GM15510 (cell line): ENCODE measurements around the gene RAMP1.

Source experiments
- POLR2A ChIP-seq: IDR thresholded peaks from 3 replicates; pipeline ENCODE4 v1.6.1; 2011; ENCODE audit warnings: borderline replicate concordance; ENCODE audit not compliant: insufficient read length; ENCODE audit errors: extremely low read depth

The RAMP1 gene

DNA sequence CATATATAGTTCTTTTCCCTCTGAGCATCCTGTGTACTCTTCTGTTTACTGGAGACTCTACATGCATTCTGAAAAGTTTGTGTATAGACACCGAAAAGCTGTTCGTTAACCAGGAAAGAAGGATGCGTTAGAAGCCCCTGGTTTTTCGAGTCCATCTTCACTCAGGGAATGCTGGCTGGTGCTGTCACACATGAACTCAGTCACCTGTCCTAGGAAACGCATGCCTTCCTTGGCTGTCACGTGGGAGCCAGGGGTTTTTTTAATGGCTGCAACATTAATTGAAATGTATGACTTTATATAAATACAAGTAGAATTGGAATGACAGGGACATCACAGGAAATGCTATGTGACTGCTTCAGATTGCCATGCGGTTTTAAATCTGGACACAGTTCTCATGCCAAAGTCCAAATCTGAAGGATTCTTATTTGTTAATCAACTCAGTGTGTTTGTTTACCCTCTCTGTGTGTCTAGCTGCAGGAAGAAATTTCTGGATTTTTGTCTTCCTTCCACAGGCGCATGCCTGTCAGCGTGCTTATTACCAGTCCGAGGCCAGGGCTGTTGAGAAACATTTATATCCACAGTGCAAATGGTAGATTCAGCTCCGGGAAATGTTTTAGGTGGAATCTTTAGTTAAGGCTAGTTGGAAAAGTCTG, 2.6 kb downstream of the RAMP1 start:
- TF ChIP-seq POLR2A: no peak

DNA sequence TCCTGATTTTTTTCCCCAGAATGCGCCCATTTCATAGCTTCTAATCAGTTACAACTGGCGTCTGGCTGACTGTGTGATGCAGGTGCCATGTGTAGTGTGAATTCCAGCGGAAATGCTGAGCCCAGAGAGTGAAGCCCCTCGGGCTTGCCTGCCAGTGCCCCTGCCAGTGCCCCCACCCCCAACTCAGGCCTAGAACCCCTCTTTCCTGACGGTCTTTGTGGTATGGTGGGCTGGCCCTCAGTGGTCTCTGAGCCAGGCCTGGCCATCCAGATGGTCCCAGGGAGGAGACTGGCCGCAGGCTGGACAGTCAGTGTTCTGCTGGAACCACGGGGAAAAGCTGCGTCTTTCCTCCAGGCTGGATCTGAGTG, 3.1 kb downstream of the RAMP1 start:
- TF ChIP-seq POLR2A: no peak

DNA sequence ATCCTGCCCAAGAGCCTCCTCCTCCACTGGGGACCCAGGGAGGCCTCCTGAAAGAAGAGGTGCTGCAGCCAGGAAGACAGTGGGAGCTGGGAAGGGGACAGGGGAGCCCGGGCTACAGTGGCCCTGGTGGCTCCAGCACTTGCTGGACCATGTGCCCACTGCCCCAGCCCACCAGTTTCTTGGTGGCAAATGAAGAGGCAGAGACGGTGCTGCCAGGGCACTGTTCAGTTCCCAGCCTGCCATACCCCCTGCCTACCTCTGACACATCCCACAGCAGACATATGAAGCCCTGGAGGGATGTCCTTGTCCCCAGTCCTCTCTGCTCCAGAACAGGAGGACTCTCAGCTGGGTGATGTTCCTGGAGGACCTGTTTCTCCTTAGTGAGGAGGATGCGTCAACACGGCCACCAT, 3.7 kb downstream of the RAMP1 start:
- TF ChIP-seq POLR2A: no peak

DNA sequence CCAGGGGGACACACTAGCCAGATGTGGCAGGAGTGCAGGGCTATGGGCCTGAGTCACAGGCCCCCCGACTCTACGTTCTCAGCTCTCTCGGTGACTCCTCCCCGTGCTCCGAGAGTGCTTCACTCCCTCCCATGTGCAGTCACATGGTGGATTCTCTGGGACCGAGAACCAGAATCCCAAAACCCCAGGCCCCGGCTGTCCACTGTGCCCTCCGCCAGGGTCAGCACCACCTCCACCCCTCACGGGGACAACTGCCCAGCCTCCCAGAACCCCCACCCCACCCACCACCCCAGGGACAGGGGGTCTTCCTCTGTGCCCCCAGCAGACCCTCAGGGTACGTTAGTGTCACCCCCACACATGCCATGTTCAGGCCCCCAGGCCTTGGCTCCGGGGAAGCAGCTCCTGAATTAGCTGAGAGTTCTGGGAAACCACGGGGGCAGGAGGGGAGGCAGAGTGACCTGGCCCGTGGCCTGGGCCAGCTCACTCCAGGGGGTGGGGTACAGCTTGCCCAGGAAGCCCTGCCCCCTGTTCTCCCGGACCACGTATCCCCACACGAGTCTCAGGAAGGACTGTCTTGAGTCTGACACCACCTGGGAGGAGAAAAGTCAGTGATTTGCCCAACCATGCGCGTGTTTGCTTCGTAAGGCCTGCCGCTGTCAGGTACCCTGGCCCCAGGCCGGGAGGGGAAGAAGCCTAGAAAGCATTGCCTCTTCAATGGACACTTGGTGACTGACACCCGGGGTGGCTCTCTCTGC, 4.4 kb downstream of the RAMP1 start:
- no peak for TF ChIP-seq POLR2A

GRCh38 chr2:237864444-237864931, 5.1 kb downstream of the RAMP1 start:
- no peak for TF ChIP-seq POLR2A

DNA sequence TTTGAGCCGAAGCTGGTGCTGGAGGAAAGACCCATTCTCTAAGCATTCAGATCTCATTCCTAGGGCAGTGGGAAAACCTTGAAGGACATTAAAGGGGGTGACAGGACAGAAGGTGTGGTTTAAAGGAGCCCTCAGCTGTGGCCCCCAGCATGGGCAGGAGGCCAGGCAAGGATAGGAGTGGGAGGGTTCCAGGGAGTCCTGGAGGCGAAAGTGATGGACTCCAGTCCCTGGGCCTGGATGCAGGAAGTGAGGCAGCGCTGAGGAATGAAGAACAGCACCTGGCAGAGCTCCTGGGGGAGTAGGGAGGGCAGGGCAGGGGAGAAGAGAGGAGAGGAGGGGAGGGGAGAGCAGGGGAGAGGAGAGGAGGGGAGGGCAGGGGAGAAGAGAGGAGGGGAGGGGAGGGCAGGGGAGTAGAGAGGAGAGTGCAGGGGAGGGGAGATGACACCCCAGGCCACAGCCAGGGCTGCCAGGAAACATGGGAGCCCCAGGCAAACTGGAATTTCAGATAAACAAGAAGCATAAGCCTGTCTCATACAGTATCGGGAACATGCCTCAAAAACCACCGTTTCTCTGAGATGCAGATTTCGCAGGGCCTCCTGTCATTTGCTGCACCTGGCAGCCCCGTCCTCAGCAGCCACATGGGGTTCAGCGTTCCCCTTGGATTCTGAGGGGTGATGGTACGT, 5.7 kb downstream of the RAMP1 start:
- no peak for TF ChIP-seq POLR2A

GRCh38 chr2:237865623-237866041, 6.2 kb downstream of the RAMP1 start:
- TF ChIP-seq POLR2A: no peak

GRCh38 chr2:237866101-237866621, 6.7 kb downstream of the RAMP1 start:
- no peak for TF ChIP-seq POLR2A

GRCh38 chr2:237867465-237867864, 8.0 kb downstream of the RAMP1 start:
- TF ChIP-seq POLR2A: no peak

DNA sequence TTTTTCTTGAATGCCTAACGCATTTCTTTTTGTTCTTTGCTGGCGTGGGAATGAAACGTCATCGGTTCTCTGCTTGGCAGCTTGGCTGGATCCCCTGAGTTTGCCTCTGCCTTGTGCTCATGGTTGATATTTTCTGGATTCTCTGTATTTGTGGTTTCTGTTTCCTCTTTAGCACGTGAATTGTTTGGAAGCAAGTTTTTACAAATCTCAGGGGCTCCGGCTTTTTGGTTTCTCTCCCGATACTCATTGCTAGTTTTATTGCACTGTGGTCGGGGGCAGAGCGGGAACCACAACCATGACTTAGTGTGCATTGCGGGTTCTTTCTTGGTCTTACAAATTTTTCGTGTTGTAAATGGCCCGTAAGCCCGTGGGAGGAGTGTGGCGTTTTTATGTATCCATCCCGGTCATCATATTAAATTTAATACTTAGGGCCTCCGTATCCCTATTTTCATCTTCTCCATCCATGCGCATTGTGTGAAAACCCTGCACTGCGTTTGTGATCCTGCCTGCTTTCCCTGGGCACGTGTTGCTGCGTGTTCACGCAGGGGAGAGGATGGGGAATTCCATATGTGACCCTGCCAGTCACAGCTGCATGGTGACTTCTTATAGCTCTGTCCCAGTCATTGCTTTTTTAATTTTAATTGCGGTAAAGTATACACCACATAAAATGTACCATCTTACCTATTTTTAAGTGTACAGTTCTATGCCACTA, 9.4 kb downstream of the RAMP1 start:
- no peak for TF ChIP-seq POLR2A

- TF ChIP-seq POLR2A: no peak
Measured at GRCh38 chr2:237869343-237870102, 10.1 kb downstream of the RAMP1 start.

DNA sequence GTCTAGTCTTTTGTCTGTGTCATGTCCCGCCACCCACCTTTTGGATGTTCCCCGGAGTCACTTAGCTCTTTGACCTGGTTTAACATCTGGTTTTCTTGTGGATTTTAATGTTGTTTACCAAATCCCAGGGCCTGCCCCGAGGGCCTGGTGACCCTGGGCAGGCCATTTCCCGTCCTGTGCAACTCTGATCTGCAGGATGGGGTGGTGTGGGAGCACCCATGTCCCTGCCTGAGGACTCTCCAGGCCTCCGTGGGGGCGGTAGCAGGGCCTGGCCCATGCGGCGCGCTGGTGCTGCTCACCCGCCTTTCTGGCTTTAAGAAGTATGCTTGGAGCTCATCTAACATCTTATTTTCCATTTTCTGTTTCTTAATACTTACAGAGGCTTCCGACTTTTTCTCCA, 10.7 kb downstream of the RAMP1 start:
- no peak for TF ChIP-seq POLR2A

DNA sequence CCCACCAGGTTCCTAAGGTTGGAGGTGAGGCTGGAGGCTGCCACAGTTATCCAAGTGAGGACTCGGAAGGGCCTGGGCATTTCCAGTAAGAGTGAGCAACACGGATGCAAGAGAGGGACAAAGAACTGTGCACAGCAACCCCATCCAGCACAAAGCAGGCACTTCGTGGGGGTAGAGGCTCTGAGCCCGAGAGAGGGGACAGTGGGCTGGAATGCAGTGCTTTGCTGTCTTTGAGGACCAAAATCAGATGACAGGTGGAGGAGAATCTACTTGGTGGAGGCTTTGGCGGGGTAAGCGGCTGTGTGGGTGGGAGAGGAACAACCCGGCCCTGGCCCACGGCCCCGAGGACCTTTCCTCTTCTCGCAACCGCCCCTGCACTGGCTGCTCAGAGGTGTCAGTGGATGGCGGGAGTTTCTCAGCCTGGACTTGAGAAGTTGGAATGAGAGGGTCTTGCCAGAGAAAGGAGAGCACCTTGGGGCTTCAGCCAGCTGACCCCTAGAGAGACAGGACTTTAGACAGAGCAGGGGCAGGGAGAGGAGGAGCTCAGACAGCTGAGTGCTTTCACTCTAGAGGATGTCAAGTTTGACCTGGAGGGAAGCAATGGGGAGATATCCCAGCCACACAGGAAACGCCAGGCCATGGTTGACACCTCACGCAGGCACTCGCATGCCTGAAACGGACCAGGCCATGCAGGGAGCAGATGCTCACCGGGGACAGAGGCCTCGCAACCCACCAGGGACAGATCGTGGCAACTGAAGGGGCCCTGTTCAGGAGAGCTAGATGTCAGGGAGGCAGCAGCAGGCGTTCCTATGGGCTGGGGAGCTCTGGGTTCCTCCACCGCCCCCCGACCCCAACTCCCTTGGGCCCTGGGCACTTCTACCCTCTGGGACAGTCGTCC, 11.6 kb downstream of the RAMP1 start:
- no peak for TF ChIP-seq POLR2A

- TF ChIP-seq POLR2A: no peak
Measured at GRCh38 chr2:237872178-237872887, 12.9 kb downstream of the RAMP1 start.
